ENCODE measurements around the gene POLR2F. TPM values are rescaled to one million over a fixed set of nuclear protein-coding genes. Genes with fewer than 3 reads are reported as not detected.
A peak's percentile ranks its signal among the peaks of the same experiment; 100 is the strongest.

POLR2F gene
- total RNA-seq, 1 donor from 2014 or later, result 85.7 TPM

- ATAC-seq (ENCODE audit: poor library complexity), result no peak
- intact Hi-C loops (cut with DNase I), result no loop called here
- no peak for DNase-seq
These were observed 38.4 kb downstream of the POLR2F start for GRCh38 chr22:37991731-37992442.

- DNase-seq (no peak), ATAC-seq (ENCODE audit: poor library complexity) (no peak)
- intact Hi-C loops (cut with DNase I), result no loop called here
These were observed 40.5 kb downstream of the POLR2F start for GRCh38 chr22:37994049-37994448.

GRCh38 chr22:37994982-37995381 is 41.5 kb downstream of the POLR2F start:
- DNase-seq (no peak), ATAC-seq (ENCODE audit: poor library complexity) (no peak)

GRCh38 chr22:37995460-37995859 is 42.0 kb downstream of the POLR2F start:
- no peak for DNase-seq
- intact Hi-C loops (cut with DNase I), result no loop called here

More at GRCh38 chr22:37994982-37995381, 41.5 kb downstream of the POLR2F start:
- intact Hi-C loops (cut with DNase I), result no loop called here

GRCh38 chr22:37996079-37996478 is 42.6 kb downstream of the POLR2F start:
- DNase-seq, result no peak
- peak; percentile 10 for ATAC-seq (ENCODE audit: poor library complexity)
- intact Hi-C loops (cut with DNase I), result no loop called here

More at GRCh38 chr22:37995460-37995859, 42.0 kb downstream of the POLR2F start:
- ATAC-seq (ENCODE audit: poor library complexity), result no peak

- ATAC-seq (ENCODE audit: poor library complexity), result no peak
- no peak for DNase-seq
- intact Hi-C loops (cut with DNase I), result no loop called here
These were observed 43.2 kb downstream of the POLR2F start for GRCh38 chr22:37996515-37997246.

GRCh38 chr22:37998543-37998942 is 45.0 kb downstream of the POLR2F start:
- ATAC-seq (ENCODE audit: poor library complexity) (no peak), DNase-seq (no peak)
- intact Hi-C loops (cut with DNase I), result no loop called here

GRCh38 chr22:37999236-37999635 is 45.7 kb downstream of the POLR2F start:
- intact Hi-C loops (cut with DNase I), result no loop called here
- no peak for ATAC-seq (ENCODE audit: poor library complexity)
- no peak for DNase-seq

- intact Hi-C loops (cut with DNase I), result no loop called here
- peak; percentile 14 for ATAC-seq (ENCODE audit: poor library complexity)
- DNase-seq, result no peak
These were observed 46.3 kb downstream of the POLR2F start for GRCh38 chr22:37999640-38000272.

GRCh38 chr22:38005943-38006342 is 52.4 kb downstream of the POLR2F start:
- DNase-seq (no peak), ATAC-seq (ENCODE audit: poor library complexity) (no peak)
- intact Hi-C loops (cut with DNase I), result no loop called here

GRCh38 chr22:38006906-38007305 is 53.4 kb downstream of the POLR2F start:
- intact Hi-C loops (cut with DNase I), result no loop called here
- DNase-seq, result no peak

GRCh38 chr22:38007330-38007902 is 53.9 kb downstream of the POLR2F start:
- no peak for DNase-seq
- intact Hi-C loops (cut with DNase I), result no loop called here
- no peak for ATAC-seq (ENCODE audit: poor library complexity)

More at GRCh38 chr22:38006906-38007305, 53.4 kb downstream of the POLR2F start:
- ATAC-seq (ENCODE audit: poor library complexity), result no peak

- ATAC-seq (ENCODE audit: poor library complexity), result no peak
- no peak for DNase-seq
These were observed 55.7 kb downstream of the POLR2F start for GRCh38 chr22:38009000-38009806.

GRCh38 chr22:38012604-38013072 is 59.1 kb downstream of the POLR2F start:
- ATAC-seq (ENCODE audit: poor library complexity) (no peak), DNase-seq (no peak)
- intact Hi-C loops (cut with DNase I), result no loop called here

More at GRCh38 chr22:38009000-38009806, 55.7 kb downstream of the POLR2F start:
- intact Hi-C loops (cut with DNase I), result no loop called here

- intact Hi-C loops (cut with DNase I), result no loop called here
- DNase-seq (no peak), ATAC-seq (ENCODE audit: poor library complexity) (no peak)
These were observed 60.6 kb downstream of the POLR2F start for GRCh38 chr22:38014083-38014482.

GRCh38 chr22:38016182-38017151 is 63.0 kb downstream of the POLR2F start:
- DNase-seq (peak; percentile 63), ATAC-seq (ENCODE audit: poor library complexity) (peak; percentile 66)
- intact Hi-C loops (cut with DNase I), result no loop called here

- intact Hi-C loops (cut with DNase I), result no loop called here
- DNase-seq, result peak; percentile 91
- peak; percentile 90 for ATAC-seq (ENCODE audit: poor library complexity)
These were observed 63.9 kb downstream of the POLR2F start for GRCh38 chr22:38017272-38017920.

All from Right ventricle myocardium superior (tissue), 1 donor.